GM12873 (cell line): ENCODE data around the gene AGAP2.

Experiments used
- TF ChIP-seq, protein P1 (sequence below): IDR thresholded peaks from 2 replicates; pipeline ENCODE4 v1.5.1; 2012; ENCODE audit warnings: low read depth, mild to moderate bottlenecking, moderate library complexity, low read length, control low read depth; ENCODE audit not compliant: insufficient read depth; ENCODE audit errors: missing control alignments

Gene AGAP2

DNA sequence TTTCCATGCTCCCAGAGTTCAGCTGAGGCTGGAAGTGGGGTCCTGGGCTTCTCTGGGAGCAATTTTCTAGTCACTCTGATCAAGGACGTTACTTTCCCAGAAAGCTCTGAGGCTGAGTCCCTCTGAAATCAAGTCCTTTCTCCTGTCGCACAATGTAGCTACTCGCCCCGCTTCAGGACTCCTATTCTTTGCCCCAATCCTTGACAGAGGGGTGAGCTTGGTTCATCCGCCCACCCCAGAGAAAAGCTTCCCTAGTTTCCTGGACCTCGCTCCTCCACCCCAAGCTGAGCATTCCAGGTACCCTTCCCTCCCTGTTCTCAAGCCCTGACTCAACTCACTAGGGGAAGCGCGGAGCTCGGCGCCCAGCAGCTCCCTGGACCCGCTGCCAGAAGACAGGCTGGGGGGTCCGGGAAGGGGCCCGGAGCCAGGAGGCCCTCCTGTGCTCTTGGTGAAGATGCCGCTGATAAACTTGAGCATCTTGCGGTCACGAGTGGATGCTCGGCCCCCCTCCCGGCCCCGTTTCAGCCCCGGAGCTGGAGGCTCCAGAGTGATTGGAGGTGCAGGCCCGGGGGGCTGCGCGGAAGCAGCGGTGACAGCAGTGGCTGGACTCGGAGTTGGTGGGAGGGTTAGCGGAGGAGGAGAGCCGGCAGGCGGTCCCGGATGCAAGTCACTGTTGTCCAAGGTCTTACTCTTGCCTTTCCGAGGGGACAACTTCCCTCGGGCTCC, 1.6 kb downstream of the AGAP2 start:
- TF ChIP-seq, protein P1, sequence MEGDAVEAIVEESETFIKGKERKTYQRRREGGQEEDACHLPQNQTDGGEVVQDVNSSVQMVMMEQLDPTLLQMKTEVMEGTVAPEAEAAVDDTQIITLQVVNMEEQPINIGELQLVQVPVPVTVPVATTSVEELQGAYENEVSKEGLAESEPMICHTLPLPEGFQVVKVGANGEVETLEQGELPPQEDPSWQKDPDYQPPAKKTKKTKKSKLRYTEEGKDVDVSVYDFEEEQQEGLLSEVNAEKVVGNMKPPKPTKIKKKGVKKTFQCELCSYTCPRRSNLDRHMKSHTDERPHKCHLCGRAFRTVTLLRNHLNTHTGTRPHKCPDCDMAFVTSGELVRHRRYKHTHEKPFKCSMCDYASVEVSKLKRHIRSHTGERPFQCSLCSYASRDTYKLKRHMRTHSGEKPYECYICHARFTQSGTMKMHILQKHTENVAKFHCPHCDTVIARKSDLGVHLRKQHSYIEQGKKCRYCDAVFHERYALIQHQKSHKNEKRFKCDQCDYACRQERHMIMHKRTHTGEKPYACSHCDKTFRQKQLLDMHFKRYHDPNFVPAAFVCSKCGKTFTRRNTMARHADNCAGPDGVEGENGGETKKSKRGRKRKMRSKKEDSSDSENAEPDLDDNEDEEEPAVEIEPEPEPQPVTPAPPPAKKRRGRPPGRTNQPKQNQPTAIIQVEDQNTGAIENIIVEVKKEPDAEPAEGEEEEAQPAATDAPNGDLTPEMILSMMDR, result no peak

DNA sequence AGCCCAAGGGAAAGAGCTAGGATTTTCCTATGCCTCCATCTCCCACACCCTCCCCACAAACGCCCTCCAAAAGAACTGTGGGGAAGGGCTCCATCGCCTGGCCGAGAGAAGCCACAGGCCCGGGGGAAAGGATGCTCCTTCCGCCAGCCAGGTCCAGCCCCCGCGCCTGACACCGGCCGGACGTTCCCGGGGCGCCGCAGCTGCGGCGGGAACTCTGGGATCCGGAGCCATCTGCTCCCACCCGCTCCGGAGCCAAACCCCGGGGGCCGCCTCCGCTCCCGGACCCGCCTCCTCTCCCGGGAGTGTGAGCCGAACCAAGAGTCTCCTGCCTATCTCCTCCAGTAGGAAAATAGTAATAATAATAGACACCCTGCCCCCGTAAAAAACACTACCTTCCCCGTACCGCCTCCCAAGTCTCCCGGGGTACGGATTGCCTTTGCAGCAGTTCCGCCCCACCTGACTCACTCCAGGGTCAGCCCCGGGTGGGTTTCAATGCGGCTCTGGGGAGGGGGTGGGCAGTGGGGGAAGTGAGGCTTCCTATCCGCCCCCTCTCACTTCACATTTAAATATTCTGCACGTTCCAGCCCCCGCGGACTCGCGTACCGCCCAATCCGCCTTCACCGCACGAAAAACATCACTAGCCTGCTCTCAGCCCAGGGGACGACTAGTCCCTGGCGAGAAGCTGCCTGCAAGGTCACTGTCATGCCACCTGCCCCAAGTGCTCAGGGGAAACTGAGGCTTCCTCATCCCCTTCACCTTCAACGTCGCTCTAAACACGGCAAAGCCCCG, 2.4 kb downstream of the AGAP2 start:
- TF ChIP-seq, protein P1, result no peak

DNA sequence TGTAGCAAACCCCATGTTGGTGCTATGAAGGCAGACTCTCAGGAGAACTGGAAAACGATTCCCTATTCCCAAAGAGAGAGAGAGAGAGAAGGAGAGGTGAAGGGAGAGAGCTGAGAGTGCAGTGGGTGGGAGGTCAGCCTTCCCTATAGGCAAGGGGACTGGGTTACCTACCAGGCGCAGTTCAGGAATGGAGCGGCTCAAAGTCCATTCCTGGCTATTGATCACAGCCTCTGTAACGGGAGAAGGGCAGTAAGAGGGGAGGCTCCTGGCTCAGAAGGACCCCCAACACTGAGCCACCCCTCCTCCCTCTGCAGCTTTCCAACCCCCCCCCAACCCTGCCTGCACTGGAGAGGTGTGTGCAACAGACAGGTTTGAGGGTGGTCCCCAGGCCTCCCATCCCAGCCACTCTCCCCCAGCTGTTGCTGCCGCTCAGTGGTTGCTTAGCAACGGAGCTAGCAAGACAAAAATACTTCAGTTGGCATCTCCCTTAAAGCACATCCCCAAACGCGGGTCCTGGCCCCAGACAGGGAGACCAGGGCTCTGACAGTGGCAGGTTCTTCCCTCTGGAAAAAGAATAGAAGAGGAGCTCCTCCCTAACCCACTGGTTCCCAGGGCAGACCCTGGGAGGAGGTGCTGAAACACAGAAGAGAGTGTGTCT, 3.2 kb downstream of the AGAP2 start:
- TF ChIP-seq, protein P1, result no peak

DNA sequence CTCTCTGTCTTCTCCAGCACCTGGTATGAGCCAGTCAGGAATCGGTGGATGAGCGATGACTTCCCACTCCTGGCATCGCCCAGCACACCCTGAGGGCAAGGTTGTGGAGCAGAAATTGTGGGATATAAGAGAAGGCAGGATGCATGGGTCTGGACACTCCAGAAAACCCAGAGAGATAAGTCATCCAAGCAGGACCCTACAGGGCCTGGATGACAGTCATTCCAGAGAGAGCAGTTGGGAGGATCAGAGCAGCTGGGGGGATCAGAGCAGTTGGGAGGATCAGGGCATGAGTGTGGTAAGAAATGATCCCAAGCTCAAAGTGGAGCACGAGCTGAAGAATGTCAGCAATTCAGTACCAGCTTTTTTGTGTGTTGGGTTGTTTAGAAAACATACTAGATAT, 4.0 kb downstream of the AGAP2 start:
- TF ChIP-seq, protein P1, result no peak

DNA sequence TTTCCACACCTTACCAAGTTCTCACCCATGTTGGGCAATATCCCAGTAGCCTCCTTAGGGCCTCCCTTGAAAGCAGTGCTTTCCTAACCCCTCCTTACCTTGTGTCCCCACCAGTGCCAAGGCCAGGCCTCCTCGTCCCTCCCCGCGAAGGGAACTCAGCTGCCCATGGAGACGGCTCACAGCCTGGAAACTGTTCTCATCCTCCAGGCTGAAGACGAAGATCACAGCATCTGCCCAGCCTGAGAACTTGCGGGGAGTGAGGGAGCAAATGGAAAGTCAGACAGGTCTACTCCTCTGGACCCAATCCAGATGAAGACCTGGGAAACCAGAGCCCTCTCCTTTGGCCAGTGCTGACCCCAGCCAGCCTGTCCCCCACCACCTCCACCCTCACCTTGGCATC, 4.6 kb downstream of the AGAP2 start:
- TF ChIP-seq, protein P1, result no peak

DNA sequence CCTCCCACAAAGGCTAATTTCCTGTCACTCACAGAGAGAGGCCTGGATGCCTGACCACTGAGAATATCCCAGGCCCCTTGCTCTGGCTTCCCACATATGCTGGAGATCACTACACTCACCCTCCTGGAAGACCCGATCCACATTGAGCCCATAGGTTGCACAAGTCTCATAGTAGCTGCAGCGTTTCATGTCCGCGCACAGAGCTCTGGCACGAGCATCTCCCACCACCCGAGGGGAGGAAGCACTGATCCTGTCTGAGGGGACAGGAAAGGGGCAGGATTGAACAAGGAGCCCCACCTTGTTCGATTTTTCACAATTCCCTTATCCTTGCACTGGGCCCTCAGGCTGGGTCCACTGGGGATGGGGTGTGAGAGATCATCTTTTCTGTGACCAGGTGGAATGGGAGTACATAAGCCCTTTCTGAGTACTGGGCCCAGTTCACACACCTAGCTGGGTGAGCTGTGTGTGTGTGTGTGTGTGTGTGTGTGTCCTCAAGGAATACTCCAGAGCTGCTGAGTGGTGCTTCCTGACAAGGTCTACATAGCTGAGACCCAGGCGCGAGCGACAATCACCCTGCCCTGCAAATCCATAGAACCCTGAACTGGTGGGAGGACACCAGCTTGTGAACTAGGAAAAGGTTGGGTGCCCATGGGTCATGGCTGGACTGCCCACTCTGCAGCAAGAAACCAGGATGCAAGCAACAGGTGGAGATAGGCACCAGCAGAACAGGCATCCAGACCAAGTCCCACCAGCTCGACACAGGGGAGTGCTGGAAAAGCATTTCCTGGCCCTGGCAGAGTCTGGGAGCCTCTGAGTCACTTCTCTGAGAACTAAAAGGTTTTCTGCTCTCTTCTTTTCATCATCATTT, 5.6 kb downstream of the AGAP2 start:
- TF ChIP-seq, protein P1, result no peak
